HEK293 (cell line): ENCODE data around the gene TTC39C.
A peak's percentile ranks its signal among the peaks of the same experiment; 100 is the strongest.

Source experiments
- CTCF ChIA-PET: fragments of 350-600 bp; formaldehyde crosslinking; extraction: SDS; loops from one replicate; lab custom pipeline; 2021; ENCODE audit warnings: antibody characterized with exemption; lab: Yijun Ruan, JAX
- POLR2A ChIA-PET: fragments of 300-600 bp; formaldehyde crosslinking; extraction: SDS; loops from one replicate; lab custom pipeline; 2020; ENCODE audit warnings: antibody characterized with exemption, inconsistent platforms; lab: Yijun Ruan, JAX
- H3K27ac ChIP-seq: fragments of 200-500 bp; sonication (Bioruptor generic); 2 replicates; pipeline ENCODE4 v1.5.1; 2014; ENCODE audit warnings: low read depth, low read length, control low read depth, inconsistent platforms; ENCODE audit errors: extremely low read depth
- H3K36me3 ChIP-seq, 2 experiments: fragments of 200-500 bp in 1 of 2; sonication (Bioruptor generic) in 1 of 2; 1 replicate in 1 of 2; 2 replicates in 1 of 2; pipeline ENCODE4 v1.5.1; 2014 to 2017; ENCODE audit warnings: inconsistent platforms in 2 of 2, low read length in 2 of 2; ENCODE audit not compliant: control insufficient read depth in 2 of 2, insufficient read depth in 1 of 2
- H3K4me1 ChIP-seq: fragments of 200-500 bp; sonication (Bioruptor generic); 2 replicates; pipeline ENCODE4 v1.5.1; 2014; ENCODE audit warnings: mild to moderate bottlenecking, low read length, inconsistent platforms; ENCODE audit not compliant: control insufficient read depth, insufficient read depth
- H3K4me3 ChIP-seq: 2 replicates; pipeline ENCODE4 v1.5.1; 2011; ENCODE audit warnings: low read depth, mild to moderate bottlenecking, control low read depth, low read length, moderate library complexity
- H3K9me3 ChIP-seq: fragments of 200-500 bp; sonication (Bioruptor generic); 2 replicates; pipeline ENCODE4 v1.5.1; 2014; ENCODE audit warnings: low read depth, low read length, inconsistent platforms; ENCODE audit not compliant: control insufficient read depth, insufficient read depth
- BCL11A ChIP-seq: fragments of 450-650 bp; formaldehyde crosslinking; IDR thresholded peaks from 2 replicates; pipeline ENCODE4 v1.5.1; 2016; ENCODE audit warnings: low read depth, missing biosample characterization, missing genetic modification characterization
- BCL6B ChIP-seq: fragments of 450-650 bp; formaldehyde crosslinking; IDR thresholded peaks from 2 replicates; pipeline ENCODE4 v1.5.1; 2017; ENCODE audit warnings: missing biosample characterization, missing genetic modification characterization
- CTCF ChIP-seq: fragments of 450-650 bp; formaldehyde crosslinking; IDR thresholded peaks from 2 replicates; pipeline ENCODE4 v1.5.1; 2016; ENCODE audit warnings: missing biosample characterization, missing genetic modification characterization
- FEZF1 ChIP-seq: fragments of 450-650 bp; formaldehyde crosslinking; IDR thresholded peaks from 2 replicates; pipeline ENCODE4 v1.5.1; 2016; ENCODE audit warnings: missing biosample characterization, missing genetic modification characterization
- GLI2 ChIP-seq: fragments of 450-650 bp; formaldehyde crosslinking; IDR thresholded peaks from 2 replicates; pipeline ENCODE4; 2017; ENCODE audit warnings: missing biosample characterization, missing genetic modification characterization, low read depth, borderline replicate concordance
- GLIS1 ChIP-seq: fragments of 450-650 bp; formaldehyde crosslinking; IDR thresholded peaks from 2 replicates; pipeline ENCODE4 v1.5.1; 2016; ENCODE audit warnings: missing biosample characterization, missing genetic modification characterization
- HOXA7 ChIP-seq: sonication (generic); formaldehyde crosslinking; IDR thresholded peaks from 2 replicates; pipeline ENCODE4 v1.8.1; 2022; ENCODE audit warnings: missing genetic modification reagents, borderline replicate concordance
- PRDM6 ChIP-seq: fragments of 450-650 bp; formaldehyde crosslinking; IDR thresholded peaks from 2 replicates; pipeline ENCODE4 v1.5.1; 2017; ENCODE audit warnings: missing biosample characterization, missing genetic modification characterization
- REPIN1 ChIP-seq: fragments of 450-650 bp; formaldehyde crosslinking; IDR thresholded peaks from 2 replicates; pipeline ENCODE4 v1.5.1; 2017; ENCODE audit warnings: missing biosample characterization, missing genetic modification characterization, low read depth
- SCRT2 ChIP-seq: fragments of 450-650 bp; formaldehyde crosslinking; IDR thresholded peaks from 2 replicates; pipeline ENCODE4 v1.5.1; 2016; ENCODE audit warnings: missing biosample characterization, missing genetic modification characterization
- YY1 ChIP-seq: fragments of 450-650 bp; formaldehyde crosslinking; IDR thresholded peaks from 2 replicates; pipeline ENCODE4 v1.5.1; 2018; ENCODE audit warnings: missing biosample characterization, missing genetic modification characterization
- ZBTB10 ChIP-seq: fragments of 450-650 bp; formaldehyde crosslinking; IDR thresholded peaks from 2 replicates; pipeline ENCODE4 v1.5.1; 2016; ENCODE audit warnings: missing biosample characterization, missing genetic modification characterization
- ZBTB17 ChIP-seq: fragments of 450-650 bp; formaldehyde crosslinking; IDR thresholded peaks from 2 replicates; pipeline ENCODE4 v1.5.1; 2016; ENCODE audit warnings: missing biosample characterization, missing genetic modification characterization
- ZBTB26 ChIP-seq: fragments of 450-650 bp; formaldehyde crosslinking; optimal IDR thresholded peaks from 2 replicates; pipeline ENCODE3; 2016; ENCODE audit warnings: missing biosample characterization, mild to moderate bottlenecking, missing genetic modification characterization
- ZNF112 ChIP-seq: fragments of 450-650 bp; formaldehyde crosslinking; IDR thresholded peaks from 2 replicates; pipeline ENCODE4 v1.5.0; 2017; ENCODE audit warnings: missing biosample characterization, missing genetic modification characterization
- ZNF16 ChIP-seq: fragments of 450-650 bp; formaldehyde crosslinking; IDR thresholded peaks from 2 replicates; pipeline ENCODE4 v1.5.1; 2016; ENCODE audit warnings: low read depth, missing biosample characterization, missing genetic modification characterization
- ZNF174 ChIP-seq: fragments of 450-650 bp; formaldehyde crosslinking; IDR thresholded peaks from 2 replicates; pipeline ENCODE4 v1.5.0; 2017; ENCODE audit warnings: missing biosample characterization, mild to moderate bottlenecking, missing genetic modification characterization
- ZNF175 ChIP-seq: fragments of 450-650 bp; formaldehyde crosslinking; IDR thresholded peaks from 2 replicates; pipeline ENCODE4 v1.5.1; 2016; ENCODE audit warnings: missing biosample characterization, missing genetic modification characterization
- ZNF221 ChIP-seq: fragments of 450-650 bp; formaldehyde crosslinking; IDR thresholded peaks from 2 replicates; pipeline ENCODE4 v1.5.1; 2017; ENCODE audit warnings: missing biosample characterization, missing genetic modification characterization, borderline replicate concordance
- ZNF350 ChIP-seq: fragments of 450-650 bp; formaldehyde crosslinking; IDR thresholded peaks from 2 replicates; pipeline ENCODE4 v1.5.0; 2017; ENCODE audit warnings: missing biosample characterization, mild to moderate bottlenecking, missing genetic modification characterization
- ZNF354C ChIP-seq: fragments of 450-650 bp; formaldehyde crosslinking; IDR thresholded peaks from 2 replicates; pipeline ENCODE4 v1.5.1; 2016; ENCODE audit warnings: missing biosample characterization, missing genetic modification characterization, low read depth, borderline replicate concordance
- ZNF398 ChIP-seq: fragments of 450-650 bp; formaldehyde crosslinking; IDR thresholded peaks from 2 replicates; pipeline ENCODE4 v1.5.1; 2017; ENCODE audit warnings: missing biosample characterization, missing genetic modification characterization
- ZNF549 ChIP-seq: fragments of 450-650 bp; IDR thresholded peaks from 2 replicates; pipeline ENCODE4 v1.5.1; 2018; ENCODE audit warnings: missing biosample characterization, missing genetic modification characterization, mild to moderate bottlenecking, inconsistent platforms, moderate library complexity
- ZNF596 ChIP-seq: fragments of 450-650 bp; IDR thresholded peaks from 2 replicates; pipeline ENCODE4 v1.5.0; 2018; ENCODE audit warnings: missing biosample characterization, mild to moderate bottlenecking, missing genetic modification characterization, moderate library complexity
- ZNF664 ChIP-seq: fragments of 450-650 bp; formaldehyde crosslinking; IDR thresholded peaks from 2 replicates; pipeline ENCODE4 v1.5.1; 2016; ENCODE audit warnings: missing biosample characterization, missing genetic modification characterization
- ZNF692 ChIP-seq: fragments of 450-650 bp; formaldehyde crosslinking; IDR thresholded peaks from 2 replicates; pipeline ENCODE4 v1.5.1; 2016; ENCODE audit warnings: missing biosample characterization, missing genetic modification characterization
- ZNF837 ChIP-seq: fragments of 450-650 bp; formaldehyde crosslinking; IDR thresholded peaks from 2 replicates; pipeline ENCODE4 v1.5.1; 2016; ENCODE audit warnings: missing biosample characterization, missing genetic modification characterization

Gene TTC39C

GRCh38 chr18:24055878-24056277 lies 41.3 kb downstream of the TTC39C start:
- Histone ChIP-seq H3K36me3 (no peaks in the 10 kb centered on the region), H3K9me3 (no peaks in the 10 kb centered on the region), H3K4me1 (peaks cover 26% of the 10 kb centered on the region), H3K27ac (no peak overlapping the region), H3K4me3 (no peak overlapping the region)
- POLR2A ChIA-PET, result no interaction called here
- CTCF ChIA-PET, result interaction anchor here (0.6 kb wide), 1 partner anchor 83 kb away, joined by 3 read pairs; no protein-coding TSS in a partner anchor
- TF ChIP-seq PRDM6 (tag by site-specific recombination) (peak; percentile 75), BCL11A (tag by site-specific recombination) (no peak), ZNF350 (no peak), HOXA7 (CRISPR knock-in tag) (no peak), ZNF664 (tag by site-specific recombination) (no peak), BCL6B (tag by site-specific recombination) (no peak), FEZF1 (tag by site-specific recombination) (peak; percentile 91), YY1 (tag by site-specific recombination) (no peak), ZNF112 (tag by site-specific recombination) (no peak), ZNF837 (no peak), ZNF596 (tag by site-specific recombination) (no peak), ZBTB26 (tag by site-specific recombination) (no peak), ZNF174 (tag by site-specific recombination) (no peak), ZNF549 (no peak), ZNF692 (tag by site-specific recombination) (no peak), ZNF175 (tag by site-specific recombination) (no peak), ZNF221 (tag by site-specific recombination) (no peak), GLIS1 (tag by site-specific recombination) (peak; percentile 79), ZBTB17 (tag by site-specific recombination) (no peak), ZNF398 (tag by site-specific recombination) (no peak), GLI2 (tag by site-specific recombination) (no peak), ZNF354C (tag by site-specific recombination) (no peak), CTCF (no peak), SCRT2 (tag by site-specific recombination) (no peak), ZNF16 (tag by site-specific recombination) (no peak), REPIN1 (tag by site-specific recombination) (no peak), ZBTB10 (tag by site-specific recombination) (no peak)
